GM18511 (cell line): ENCODE measurements around the gene LUC7L.
"Not testable (repeated sequence)": the region's sequence is repeated elsewhere in the genome, so short reads cannot be mapped to it uniquely, and the experiment has no call there.

Experiments
- ATAC-seq: cut with Tn5 transposase; IDR thresholded peaks from one replicate; pipeline ENCODE4 v1.9.1; 2021; ENCODE audit warnings: mild to moderate bottlenecking, moderate library complexity; ENCODE audit not compliant: unreplicated experiment

LUC7L gene

GRCh38 chr16:183005-183404 lies 46.2 kb downstream of the LUC7L start:
- no peak for ATAC-seq

- ATAC-seq, result no peak
Measured at GRCh38 chr16:181565-182021, 47.7 kb downstream of the LUC7L start.

GRCh38 chr16:180681-181564 lies 48.3 kb downstream of the LUC7L start:
- peak; percentile 58 for ATAC-seq

- ATAC-seq, result no peak
Measured at GRCh38 chr16:180101-180675, 49.1 kb downstream of the LUC7L start, which contains the start of gene HBQ1. TSS of gene HBQ1 (plus strand) at chr16:180459. CDS start at chr16:180487, 28 bp downstream.

GRCh38 chr16:179211-180092 lies 49.8 kb downstream of the LUC7L start:
- ATAC-seq, result no peak

GRCh38 chr16:178668-179015 lies 50.6 kb downstream of the LUC7L start:
- ATAC-seq, result no peak

GRCh38 chr16:177981-178667 lies 51.1 kb downstream of the LUC7L start:
- ATAC-seq, result no peak

- ATAC-seq, result no peak
Measured at GRCh38 chr16:177394-177822, 51.8 kb downstream of the LUC7L start.

- not testable (repeated sequence) for ATAC-seq
Measured at GRCh38 chr16:176477-177382, 52.5 kb downstream of the LUC7L start, which contains the start of gene HBA1. TSS of gene HBA1 (plus strand) at chr16:176680. CDS start at chr16:176717, 37 bp downstream.

GRCh38 chr16:176006-176405 lies 53.2 kb downstream of the LUC7L start:
- not testable (repeated sequence) for ATAC-seq

- no peak for ATAC-seq
Measured at GRCh38 chr16:175011-175949, 54.0 kb downstream of the LUC7L start.

GRCh38 chr16:173928-174769 lies 55.1 kb downstream of the LUC7L start:
- not testable (repeated sequence) for ATAC-seq

- not testable (repeated sequence) for ATAC-seq
Measured at GRCh38 chr16:173211-173854, 55.9 kb downstream of the LUC7L start.

GRCh38 chr16:172374-172941 lies 56.8 kb downstream of the LUC7L start, which contains the start of gene HBA2:
TSS of gene HBA2 (plus strand) at chr16:172876. CDS start at chr16:172913, 37 bp downstream.
- ATAC-seq, result not testable (repeated sequence)

GRCh38 chr16:170788-171187 lies 58.5 kb downstream of the LUC7L start:
- no peak for ATAC-seq

GRCh38 chr16:170088-170507 lies 59.2 kb downstream of the LUC7L start:
- not testable (repeated sequence) for ATAC-seq
